CD1c-positive myeloid dendritic cell (primary cell): Measurements from ENCODE around the gene ZNF768.
"Not testable (repeated sequence)": the region's sequence is repeated elsewhere in the genome, so short reads cannot be mapped to it uniquely, and the experiment has no call there.

Source experiments
- DNase-seq: peaks from one replicate; pipeline ENCODE4 v3.0.0-alpha.2; 2016; ENCODE audit errors: extremely low spot score

Gene ZNF768

GRCh38 chr16:30510376-30510938 is 15.9 kb downstream of the ZNF768 start:
- no peak for DNase-seq

GRCh38 chr16:30509081-30509765 is 17.1 kb downstream of the ZNF768 start:
- DNase-seq = no peak

GRCh38 chr16:30503403-30504296 is 22.7 kb downstream of the ZNF768 start:
- DNase-seq = no peak

- no peak for DNase-seq
Measured at GRCh38 chr16:30499284-30499683, 27.1 kb downstream of the ZNF768 start.

- DNase-seq = no peak
Measured at GRCh38 chr16:30494709-30495108, 31.7 kb downstream of the ZNF768 start.

- no peak for DNase-seq
Measured at GRCh38 chr16:30493941-30494488, 32.4 kb downstream of the ZNF768 start.

- DNase-seq = peak; percentile 13
Measured at GRCh38 chr16:30491744-30492308, 34.5 kb downstream of the ZNF768 start.

GRCh38 chr16:30491229-30491628 is 35.1 kb downstream of the ZNF768 start:
- DNase-seq = no peak

- DNase-seq = no peak
Measured at GRCh38 chr16:30490210-30490609, 36.2 kb downstream of the ZNF768 start.

- DNase-seq = peak; percentile 41
Measured at GRCh38 chr16:30488764-30489605, 37.4 kb downstream of the ZNF768 start.

- DNase-seq = no peak
Measured at GRCh38 chr16:30485818-30486436, 40.4 kb downstream of the ZNF768 start.

- no peak for DNase-seq
Measured at GRCh38 chr16:30484887-30485286, 41.5 kb downstream of the ZNF768 start.

GRCh38 chr16:30482366-30482765 is 44.0 kb downstream of the ZNF768 start:
- no peak for DNase-seq

- DNase-seq = no peak
Measured at GRCh38 chr16:30481381-30481780, 45.0 kb downstream of the ZNF768 start.

- peak; percentile 68 for DNase-seq
Measured at GRCh38 chr16:30478766-30479478, 47.4 kb downstream of the ZNF768 start.

GRCh38 chr16:30477773-30478172 is 48.6 kb downstream of the ZNF768 start:
- not testable (repeated sequence) for DNase-seq

- DNase-seq = no peak
Measured at GRCh38 chr16:30476991-30477390, 49.4 kb downstream of the ZNF768 start.

- DNase-seq = no peak
Measured at GRCh38 chr16:30474684-30475083, 51.7 kb downstream of the ZNF768 start.

- no peak for DNase-seq
Measured at GRCh38 chr16:30474074-30474452, 52.3 kb downstream of the ZNF768 start.
